PC-3 (cell line): Measurements from ENCODE around the gene PLEKHA5. TPM values are rescaled to one million over a fixed set of nuclear protein-coding genes. Genes with fewer than 3 reads are reported as not detected.
"Not testable (repeated sequence)": the region's sequence is repeated elsewhere in the genome, so short reads cannot be mapped to it uniquely, and the experiment has no call there.

Experiments used
- ATAC-seq: fragments of 200-7000 bp; cut with Tn5 transposase; 2 replicates; pipeline ENCODE4 v1.9.1; 2020; ENCODE audit warnings: mild to moderate bottlenecking, moderate library complexity
- BruUV-seq: library from RNA; stranded (reverse); fragments of 400-500 nt; replicated peaks from 2 replicates; lab custom pipeline; 2021; lab: Mats Ljungman, UMichigan
- CTCF ChIA-PET: fragments of 300-600 bp; sonication (Branson Sonifier 250); formaldehyde crosslinking; loops from one replicate; lab custom pipeline; 2022; ENCODE audit warnings: antibody characterized with exemption; lab: Charles Lee
- POLR2A ChIA-PET: fragments of 300-600 bp; sonication (Branson Sonifier 250); formaldehyde crosslinking; loops from one replicate; lab custom pipeline; 2022; ENCODE audit warnings: antibody characterized with exemption; ENCODE audit not compliant: unreplicated experiment; lab: Charles Lee
- DNase-seq: peaks from one replicate; pipeline ENCODE4 v3.0.0-alpha.2; 2015
- H2AFZ ChIP-seq: fragments of 300-600 bp; sonication (generic); 2 replicates; pipeline ENCODE4 v1.6.0; 2016; ENCODE audit warnings: antibody characterized with exemption, low read length
- H3F3A ChIP-seq: fragments of 300-600 bp; sonication (generic); one replicate; pipeline ENCODE4 v1.6.0; 2017; ENCODE audit warnings: antibody characterized with exemption, low read length, control low read depth, mild to moderate bottlenecking; ENCODE audit not compliant: unreplicated experiment
- H3K27ac ChIP-seq: fragments of 300-600 bp; sonication (generic); 2 replicates; pipeline ENCODE4 v1.5.1; 2016; ENCODE audit warnings: mild to moderate bottlenecking, low read length
- H3K27me3 ChIP-seq: fragments of 300-600 bp; sonication (generic); 2 replicates; pipeline ENCODE4 v1.6.1; 2016; ENCODE audit warnings: low read length, mixed read lengths
- H3K36me3 ChIP-seq: fragments of 300-600 bp; sonication (generic); 2 replicates; pipeline ENCODE4 v1.6.1; 2016; ENCODE audit warnings: low read depth, mixed run types, low read length, mixed read lengths
- H3K4me1 ChIP-seq: fragments of 300-600 bp; sonication (generic); 2 replicates; pipeline ENCODE4 v1.5.1; 2016; ENCODE audit warnings: low read length; ENCODE audit not compliant: insufficient read depth
- H3K4me2 ChIP-seq: fragments of 300-600 bp; sonication (generic); 2 replicates; pipeline ENCODE4 v1.6.0; 2016; ENCODE audit warnings: low read length
- H3K4me3 ChIP-seq: fragments of 300-600 bp; sonication (generic); 2 replicates; pipeline ENCODE4 v1.5.1; 2016; ENCODE audit warnings: mild to moderate bottlenecking, low read length, mixed read lengths
- H3K79me2 ChIP-seq: fragments of 300-600 bp; sonication (generic); 2 replicates; pipeline ENCODE4 v1.6.1; 2017; ENCODE audit warnings: low read length, mixed read lengths
- H3K9ac ChIP-seq: fragments of 300-600 bp; sonication (generic); 2 replicates; pipeline ENCODE4 v1.6.0; 2016; ENCODE audit warnings: mild to moderate bottlenecking, low read length
- H3K9me2 ChIP-seq: fragments of 300-600 bp; sonication (generic); replicated peaks from 2 replicates; pipeline ENCODE4 v1.6.1; 2016; ENCODE audit warnings: mixed run types, low read length, mixed read lengths
- H3K9me3 ChIP-seq: fragments of 300-600 bp; sonication (generic); 2 replicates; pipeline ENCODE4 v1.6.1; 2016; ENCODE audit warnings: low read length, mixed read lengths
- H4K20me1 ChIP-seq: fragments of 300-600 bp; sonication (generic); 2 replicates; pipeline ENCODE4 v1.6.1; 2016; ENCODE audit warnings: low read length, mixed read lengths
- CTCF ChIP-seq: fragments of 300-600 bp; sonication (generic); conservative IDR thresholded peaks from 2 replicates; pipeline ENCODE4 v1.5.1; 2017; ENCODE audit warnings: antibody characterized with exemption, low read depth, mild to moderate bottlenecking, low read length
- EZH2 ChIP-seq: fragments of 300-600 bp; sonication (generic); IDR thresholded peaks from one replicate; pipeline ENCODE4 v1.6.1; 2017; ENCODE audit warnings: antibody characterized with exemption, mild to moderate bottlenecking, low read length; ENCODE audit not compliant: unreplicated experiment
- EZH2phosphoT487 ChIP-seq: fragments of 300-600 bp; sonication (generic); IDR thresholded peaks from 2 replicates; pipeline ENCODE4 v1.6.1; 2018; ENCODE audit warnings: mild to moderate bottlenecking, antibody characterized with exemption, low read length, borderline replicate concordance
- intact Hi-C: fragments of 100-400 bp; cut with micrococcal nuclease; formaldehyde crosslinking; loops from 2 replicates; pipeline ENCODE4 v1.9.0; 2023
- total RNA-seq: library from RNA; depleted of rRNA; stranded (reverse); fragments of >200 nt; gene quantifications from 2 replicates; pipeline ENCODE4 v1.2.3, GENCODE V29; 2014

Gene PLEKHA5
- total RNA-seq, 1 experiment from 2014 or later: 16.7 TPM

GRCh38 chr12:19410629-19411185, 281.2 kb downstream of the PLEKHA5 start:
- H3K9me3 ChIP-seq: no peaks in the 10 kb centered on the region
- H3F3A ChIP-seq: no peaks in the 10 kb centered on the region
- H3K79me2 ChIP-seq: no peaks in the 10 kb centered on the region
- no peaks in the 10 kb centered on the region for H3K4me1 ChIP-seq
- ATAC-seq (no peak), DNase-seq (no peak)
- H4K20me1 ChIP-seq: no peaks in the 10 kb centered on the region
- H3K4me2 ChIP-seq: no peak overlapping the region
- BruUV-seq: no TSS peak
- no peak overlapping the region for H2AFZ ChIP-seq
- TF ChIP-seq EZH2phosphoT487 (no peak), EZH2 (no peak), CTCF (no peak)
- POLR2A ChIA-PET: no interaction called here
- H3K4me3 ChIP-seq: no peak overlapping the region
- no peak overlapping the region for H3K27ac ChIP-seq
- no peaks in the 10 kb centered on the region for H3K36me3 ChIP-seq
- no peak overlapping the region for H3K9ac ChIP-seq
- CTCF ChIA-PET: no interaction called here
- no peaks in the 10 kb centered on the region for H3K9me2 ChIP-seq
- intact Hi-C loops: no loop called here
- no peaks in the 10 kb centered on the region for H3K27me3 ChIP-seq

GRCh38 chr12:19411234-19412204, 282.0 kb downstream of the PLEKHA5 start:
- ChIA-PET POLR2A (no interaction called here), CTCF (no interaction called here)
- Histone ChIP-seq H3K9me3 (no peaks in the 10 kb centered on the region), H3K9me2 (no peaks in the 10 kb centered on the region), H3K79me2 (no peaks in the 10 kb centered on the region), H4K20me1 (no peaks in the 10 kb centered on the region), H3K27me3 (no peaks in the 10 kb centered on the region), H3F3A (no peaks in the 10 kb centered on the region), H3K36me3 (no peaks in the 10 kb centered on the region), H3K4me1 (no peaks in the 10 kb centered on the region), H3K9ac (no peak overlapping the region), H2AFZ (no peak overlapping the region), H3K4me3 (no peak overlapping the region), H3K4me2 (no peak overlapping the region), H3K27ac (no peak overlapping the region)
- DNase-seq (no peak), ATAC-seq (no peak)
- no TSS peak for BruUV-seq
- TF ChIP-seq EZH2phosphoT487 (no peak), EZH2 (no peak), CTCF (no peak)
- intact Hi-C loops: no loop called here

- Histone ChIP-seq H3K4me1 (no peaks in the 10 kb centered on the region), H3K4me3 (no peak overlapping the region), H3K9me2 (no peaks in the 10 kb centered on the region), H4K20me1 (no peaks in the 10 kb centered on the region), H3K9ac (no peak overlapping the region), H3K9me3 (no peaks in the 10 kb centered on the region), H3K36me3 (no peaks in the 10 kb centered on the region), H3K27ac (no peak overlapping the region), H3F3A (no peaks in the 10 kb centered on the region), H3K79me2 (no peaks in the 10 kb centered on the region), H3K27me3 (no peaks in the 10 kb centered on the region), H2AFZ (no peak overlapping the region), H3K4me2 (no peak overlapping the region)
- DNase-seq (no peak), ATAC-seq (no peak)
- ChIA-PET POLR2A (no interaction called here), CTCF (no interaction called here)
- intact Hi-C loops: no loop called here
- TF ChIP-seq CTCF (no peak), EZH2 (no peak), EZH2phosphoT487 (no peak)
- BruUV-seq: no TSS peak
These were observed 283.3 kb downstream of the PLEKHA5 start for GRCh38 chr12:19412844-19413243.

- CTCF ChIA-PET, DNase-seq, H3F3A ChIP-seq, H3K9ac ChIP-seq, H3K9me2 ChIP-seq, H3K4me1 ChIP-seq, H3K79me2 ChIP-seq, BruUV-seq, H2AFZ ChIP-seq, intact Hi-C loops, ATAC-seq, H3K36me3 ChIP-seq, H3K27me3 ChIP-seq, H3K27ac ChIP-seq, POLR2A ChIA-PET, H3K4me2 ChIP-seq, H3K9me3 ChIP-seq, H4K20me1 ChIP-seq, H3K4me3 ChIP-seq: not testable (repeated sequence)
These were observed 284.0 kb downstream of the PLEKHA5 start for GRCh38 chr12:19413582-19413981.
